ENCODE measurements around the gene MEIS2.

MEIS2 gene

GRCh38 chr15:36843822-36844221, 256.5 kb downstream of the MEIS2 start:
- Histone ChIP-seq H3K4me3 (ENCODE audit: low read depth, low read length, poor library complexity, severe bottlenecking) (no peak overlapping the region), H3K27ac (ENCODE audit: low read depth, low read length, poor library complexity, severe bottlenecking) (no peak overlapping the region), H3K79me2 (ENCODE audit: insufficient read depth, low read length) (no peaks in the 10 kb centered on the region), H3K4me2 (ENCODE audit: low read length) (no peak overlapping the region), H3K9me2 (ENCODE audit: low read depth, low read length) (no peaks in the 10 kb centered on the region), H3K4me1 (ENCODE audit: insufficient read depth, low read length, severe bottlenecking) (no peaks in the 10 kb centered on the region), H3K9ac (ENCODE audit: low read length) (no peak overlapping the region), H2AFZ (ENCODE audit: low read length) (no peak overlapping the region), H4K20me1 (ENCODE audit: insufficient read depth, low read length) (no peaks in the 10 kb centered on the region), H3K9me3 (ENCODE audit: low read length) (no peaks in the 10 kb centered on the region), H3F3A (ENCODE audit: insufficient read depth, low read length) (no peaks in the 10 kb centered on the region), H3K27me3 (ENCODE audit: insufficient read depth, low read length) (no peaks in the 10 kb centered on the region), H3K36me3 (ENCODE audit: insufficient read depth, low read length) (no peaks in the 10 kb centered on the region)
- TF ChIP-seq CTCF (IDR thresholded peaks at IDR 0.05; ENCODE audit: low read length) (no peak), EZH2 (IDR thresholded peaks at IDR 0.05; ENCODE audit: borderline replicate concordance, low read length) (no peak)

GRCh38 chr15:36841193-36841592, 259.2 kb downstream of the MEIS2 start:
- no peaks in the 10 kb centered on the region for H3K79me2 ChIP-seq (ENCODE audit: insufficient read depth, low read length)
- H3K27ac ChIP-seq (ENCODE audit: low read depth, low read length, poor library complexity, severe bottlenecking), result no peak overlapping the region
- no peaks in the 10 kb centered on the region for H3K4me1 ChIP-seq (ENCODE audit: insufficient read depth, low read length, severe bottlenecking)
- TF ChIP-seq EZH2 (IDR thresholded peaks at IDR 0.05; ENCODE audit: borderline replicate concordance, low read length), result no peak
- no peak for TF ChIP-seq CTCF (IDR thresholded peaks at IDR 0.05; ENCODE audit: low read length)
- H3K4me3 ChIP-seq (ENCODE audit: low read depth, low read length, poor library complexity, severe bottlenecking), result no peak overlapping the region
- no peaks in the 10 kb centered on the region for H3F3A ChIP-seq (ENCODE audit: insufficient read depth, low read length)
- H3K9ac ChIP-seq (ENCODE audit: low read length), result no peak overlapping the region
- H3K9me2 ChIP-seq (ENCODE audit: low read depth, low read length), result no peaks in the 10 kb centered on the region
- H4K20me1 ChIP-seq (ENCODE audit: insufficient read depth, low read length), result no peaks in the 10 kb centered on the region
- no peaks in the 10 kb centered on the region for H3K27me3 ChIP-seq (ENCODE audit: insufficient read depth, low read length)
- no peaks in the 10 kb centered on the region for H3K36me3 ChIP-seq (ENCODE audit: insufficient read depth, low read length)
- H3K9me3 ChIP-seq (ENCODE audit: low read length), result no peaks in the 10 kb centered on the region
- H3K4me2 ChIP-seq (ENCODE audit: low read length), result no peak overlapping the region
- H2AFZ ChIP-seq (ENCODE audit: low read length), result no peak overlapping the region

All from OCI-LY1 (cell line).